Measurements from ENCODE around the gene POLR3G.

DNA sequence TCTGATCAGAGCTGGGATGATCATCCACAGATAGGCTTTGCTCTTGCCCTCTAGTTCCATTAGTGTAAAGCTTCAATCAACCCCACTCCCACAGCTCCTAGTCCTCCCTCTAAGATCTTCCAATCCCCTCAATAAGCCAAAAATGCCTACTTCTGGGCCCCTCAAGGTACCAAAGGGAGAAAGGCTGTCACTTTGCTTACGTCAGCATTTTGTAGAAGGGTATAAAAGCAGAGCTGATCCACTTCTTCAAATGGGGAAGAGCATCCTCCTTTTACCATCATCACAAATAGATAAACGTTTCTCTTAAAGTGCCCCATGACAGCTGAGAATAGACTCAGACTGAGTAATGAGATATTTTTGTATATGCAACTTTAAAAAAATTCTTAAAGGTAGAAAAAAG, 70.8 kb downstream of the POLR3G start:
- TF ChIP-seq, protein P1, sequence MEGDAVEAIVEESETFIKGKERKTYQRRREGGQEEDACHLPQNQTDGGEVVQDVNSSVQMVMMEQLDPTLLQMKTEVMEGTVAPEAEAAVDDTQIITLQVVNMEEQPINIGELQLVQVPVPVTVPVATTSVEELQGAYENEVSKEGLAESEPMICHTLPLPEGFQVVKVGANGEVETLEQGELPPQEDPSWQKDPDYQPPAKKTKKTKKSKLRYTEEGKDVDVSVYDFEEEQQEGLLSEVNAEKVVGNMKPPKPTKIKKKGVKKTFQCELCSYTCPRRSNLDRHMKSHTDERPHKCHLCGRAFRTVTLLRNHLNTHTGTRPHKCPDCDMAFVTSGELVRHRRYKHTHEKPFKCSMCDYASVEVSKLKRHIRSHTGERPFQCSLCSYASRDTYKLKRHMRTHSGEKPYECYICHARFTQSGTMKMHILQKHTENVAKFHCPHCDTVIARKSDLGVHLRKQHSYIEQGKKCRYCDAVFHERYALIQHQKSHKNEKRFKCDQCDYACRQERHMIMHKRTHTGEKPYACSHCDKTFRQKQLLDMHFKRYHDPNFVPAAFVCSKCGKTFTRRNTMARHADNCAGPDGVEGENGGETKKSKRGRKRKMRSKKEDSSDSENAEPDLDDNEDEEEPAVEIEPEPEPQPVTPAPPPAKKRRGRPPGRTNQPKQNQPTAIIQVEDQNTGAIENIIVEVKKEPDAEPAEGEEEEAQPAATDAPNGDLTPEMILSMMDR (IDR thresholded peaks at IDR 0.05): no peak
- TF ChIP-seq ZFX (IDR thresholded peaks at IDR 0.05; ENCODE audit: borderline replicate concordance): no peak
